HepG2 (cell line): ENCODE results near the gene BABAM2.

Source experiments
- EZH2 ChIP-seq: conservative IDR thresholded peaks from 2 replicates; pipeline ENCODE4 v1.6.1; 2012; ENCODE audit warnings: mild to moderate bottlenecking, low read depth, low read length, moderate library complexity
- FOXJ3 ChIP-seq: sonication (generic); formaldehyde crosslinking; IDR thresholded peaks from 2 replicates; pipeline ENCODE4 v1.4.0; 2020; ENCODE audit warnings: missing genetic modification reagents, mild to moderate bottlenecking, borderline replicate concordance
- MYNN ChIP-seq: sonication (generic); formaldehyde crosslinking; IDR thresholded peaks from 2 replicates; pipeline ENCODE4 v1.4.0; 2020; ENCODE audit warnings: mild to moderate bottlenecking, low read depth, missing genetic modification reagents
- NFE2 ChIP-seq: sonication (generic); formaldehyde crosslinking; IDR thresholded peaks from 2 replicates; pipeline ENCODE4 v1.4.0; 2020; ENCODE audit warnings: missing genetic modification reagents
- THAP7 ChIP-seq: sonication (generic); formaldehyde crosslinking; IDR thresholded peaks from 2 replicates; pipeline ENCODE4 v1.8.1; 2023; ENCODE audit warnings: mild to moderate bottlenecking, missing genetic modification reagents
- ZFP41 ChIP-seq: sonication (generic); formaldehyde crosslinking; IDR thresholded peaks from 2 replicates; pipeline ENCODE4 v1.4.0; 2020; ENCODE audit warnings: mild to moderate bottlenecking, missing genetic modification reagents, borderline replicate concordance
- ZNF430 ChIP-seq: sonication (generic); formaldehyde crosslinking; IDR thresholded peaks from 2 replicates; pipeline ENCODE4 v1.9.0; 2021; ENCODE audit warnings: mild to moderate bottlenecking, missing genetic modification reagents
- ZNF720 ChIP-seq: sonication (generic); formaldehyde crosslinking; IDR thresholded peaks from 2 replicates; pipeline ENCODE4 v1.4.0; 2020; ENCODE audit warnings: missing genetic modification reagents

GRCh38 chr2:27887830-27888229 lies 2.7 kb upstream of the BABAM2 start:
- TF ChIP-seq ZFP41 (CRISPR knock-in tag) (no peak), THAP7 (CRISPR knock-in tag) (no peak), EZH2 (no peak), FOXJ3 (no peak), ZNF430 (CRISPR knock-in tag) (no peak), MYNN (CRISPR knock-in tag) (no peak), ZNF720 (no peak), NFE2 (no peak)
